ENCODE results near the gene KCND3.

KCND3 gene

DNA sequence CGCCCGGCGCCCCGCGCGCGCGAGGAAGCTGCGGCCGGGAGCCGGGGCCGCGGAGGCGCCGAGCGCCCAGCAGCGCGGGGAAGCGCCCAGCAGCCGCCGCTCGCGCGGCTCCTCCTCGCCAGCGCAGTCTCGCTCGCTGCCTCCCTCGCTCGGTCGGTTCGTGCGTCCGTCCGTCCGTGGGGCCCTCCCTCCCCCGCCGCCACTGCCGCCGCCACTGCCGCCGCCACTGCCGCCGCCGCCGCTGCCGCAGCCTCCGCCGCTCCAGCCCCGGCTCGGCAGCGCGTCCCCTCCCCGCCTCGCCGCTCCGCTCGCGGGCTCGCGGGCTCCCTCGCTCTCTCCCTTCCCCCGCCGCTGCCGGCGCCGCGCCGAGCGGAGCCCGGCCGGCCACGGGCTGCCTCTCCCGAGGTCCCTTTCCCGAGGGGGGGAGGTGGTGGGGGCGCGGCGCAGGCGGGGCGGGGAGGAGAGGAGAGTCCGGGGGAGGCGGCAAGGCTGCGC is at the start of gene KCND3:
Gene KCND3, minus strand, starts transcription at position 138 of the 495 bp plus-strand sequence.
- no peak for DNase-seq

DNA sequence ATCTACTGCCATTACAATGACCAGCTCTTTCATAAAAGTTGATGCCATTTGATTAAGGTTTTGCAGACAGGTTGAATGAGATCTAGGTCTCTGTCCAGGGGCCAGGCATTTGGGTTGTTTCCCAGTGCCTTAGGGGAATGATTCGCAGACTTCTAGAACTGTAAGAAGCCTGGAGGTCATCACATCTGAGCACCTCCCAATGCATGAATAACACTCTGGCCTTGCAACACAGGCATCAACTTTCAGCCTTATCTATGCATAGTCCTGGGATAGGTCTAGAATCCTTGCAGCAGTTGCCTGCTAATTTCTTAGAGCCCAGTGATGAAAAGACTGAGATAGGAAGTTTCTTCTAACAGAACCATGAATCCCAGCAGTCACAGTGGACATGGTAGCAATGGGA is 44.8 kb upstream of the KCND3 start:
- no peak for DNase-seq

DNA sequence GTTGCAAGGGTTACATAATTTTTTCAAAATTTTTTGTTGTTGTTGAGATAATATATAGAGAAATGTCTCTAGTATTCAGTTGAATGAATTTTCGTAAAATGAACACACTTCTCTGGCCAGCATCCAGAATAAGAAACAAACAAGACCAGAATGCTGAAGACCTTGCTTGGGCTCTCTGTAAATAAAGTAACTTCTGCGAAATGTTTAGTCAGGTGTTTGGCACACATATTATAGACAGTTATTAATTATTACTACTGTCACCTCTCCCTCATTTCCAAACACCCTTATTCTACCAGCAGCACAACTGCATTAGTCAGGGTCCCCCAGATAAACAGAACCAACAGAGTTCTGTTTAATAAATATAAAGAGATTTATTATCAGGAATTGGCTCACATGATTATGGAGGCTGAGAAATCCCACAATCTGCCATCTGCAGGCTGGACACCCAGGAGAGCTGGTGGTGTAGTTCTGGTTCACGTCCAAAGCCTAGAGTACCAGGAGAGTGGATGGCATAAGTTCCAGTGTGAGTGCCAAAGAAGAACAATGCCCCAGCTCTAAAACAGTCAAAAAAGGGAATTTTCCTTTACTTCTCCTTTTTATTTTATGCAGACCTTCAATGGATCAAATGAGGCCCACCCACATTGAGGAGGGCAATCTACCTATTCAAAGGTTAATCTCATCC is 44.1 kb upstream of the KCND3 start:
- DNase-seq = no peak

DNA sequence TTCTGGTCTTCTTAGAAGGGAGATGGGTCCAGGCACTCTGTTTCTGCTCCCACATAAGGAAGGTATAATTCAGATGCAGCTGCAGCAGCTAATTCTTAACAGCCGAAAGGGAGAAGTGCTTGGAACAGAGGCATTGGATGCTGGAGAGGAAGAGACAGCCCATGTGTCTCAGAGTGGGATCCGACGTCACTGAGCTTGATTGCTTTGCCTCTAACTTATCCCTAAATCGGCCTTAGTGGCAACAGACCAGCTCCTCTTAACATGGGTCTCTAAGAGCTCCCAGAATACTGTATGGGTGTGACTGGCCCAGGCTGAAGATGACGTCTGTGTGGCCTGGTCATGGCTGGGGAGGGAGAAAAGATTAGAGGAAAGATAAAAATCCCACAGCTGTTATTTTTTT is 40.7 kb upstream of the KCND3 start:
- no peak for DNase-seq

DNA sequence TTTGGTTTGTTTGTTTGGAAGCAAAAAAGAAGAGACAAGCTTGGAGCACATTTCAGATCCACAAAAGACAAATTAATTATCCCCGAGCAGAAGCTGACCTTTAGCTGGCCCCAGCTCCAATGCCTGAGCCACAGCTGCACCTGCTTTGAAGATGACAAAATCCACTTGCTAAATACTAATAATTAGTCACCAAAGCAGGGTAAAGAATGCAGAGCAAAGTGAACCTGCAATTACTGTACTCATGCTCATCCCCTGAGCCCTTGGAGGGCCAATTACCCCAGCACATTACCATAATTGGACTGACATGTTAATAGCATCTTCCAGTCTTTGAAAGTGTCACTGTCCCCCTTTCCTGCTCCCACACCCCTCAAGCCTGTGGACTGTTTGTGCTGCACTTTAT is 38.2 kb upstream of the KCND3 start:
- no peak for DNase-seq

DNA sequence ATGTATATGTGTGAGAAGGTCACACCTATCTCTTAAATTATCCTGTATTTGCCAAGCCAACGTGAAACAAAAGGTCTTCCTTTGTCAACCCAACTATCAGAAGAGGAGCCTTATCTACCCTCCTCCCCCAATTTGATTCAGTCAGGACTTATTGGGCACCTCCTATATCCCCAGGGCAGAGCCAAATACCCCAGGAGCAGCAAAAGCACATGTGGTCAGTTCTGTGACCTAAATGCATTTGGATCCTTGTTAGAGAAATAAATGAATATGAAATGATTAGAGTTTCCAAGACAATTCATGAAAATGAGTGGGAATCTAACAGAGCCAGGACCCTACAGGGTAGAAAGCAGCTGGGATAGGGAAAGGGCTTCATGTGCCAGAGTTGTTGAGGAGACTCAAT is 37.0 kb upstream of the KCND3 start:
- no peak for DNase-seq

DNA sequence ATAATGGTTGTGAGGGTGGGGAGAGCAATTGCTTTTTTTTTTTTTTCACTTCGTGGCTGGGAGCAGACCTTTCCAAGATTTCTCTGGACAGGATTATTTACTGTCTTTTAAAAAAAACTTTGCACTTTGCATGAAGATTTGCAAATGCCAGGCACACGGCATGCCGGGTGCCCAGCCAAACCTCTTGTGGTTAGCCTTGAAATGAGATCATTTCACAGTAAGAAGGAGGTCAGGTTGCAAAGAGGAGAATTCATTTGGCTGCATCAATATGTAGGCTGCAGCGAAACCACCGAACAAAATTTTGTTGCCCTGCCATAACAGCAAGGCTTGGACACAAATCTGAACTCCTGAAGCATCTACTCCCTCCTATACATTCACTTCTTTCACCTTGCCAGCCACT is 36.5 kb upstream of the KCND3 start:
- no peak for DNase-seq

DNA sequence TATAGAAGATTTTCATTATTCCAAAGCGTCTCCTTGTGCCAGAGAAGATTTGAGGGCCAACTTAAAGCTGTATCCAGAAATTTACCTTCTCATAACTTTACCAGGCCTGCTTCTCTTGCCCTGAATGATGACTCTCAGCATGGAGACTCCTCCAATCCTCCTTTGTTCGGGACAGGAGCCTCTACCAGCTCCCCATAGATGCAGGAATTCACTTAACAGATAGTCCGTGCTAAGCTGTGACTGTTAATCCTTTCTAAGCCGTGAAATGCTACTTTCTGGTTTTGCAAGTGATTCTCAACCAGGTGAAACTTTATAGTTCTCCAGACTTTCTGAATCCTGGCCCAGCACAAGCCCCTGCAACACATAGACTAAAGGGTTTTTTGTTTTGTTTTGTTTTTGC is 31.8 kb upstream of the KCND3 start:
- DNase-seq = no peak

DNA sequence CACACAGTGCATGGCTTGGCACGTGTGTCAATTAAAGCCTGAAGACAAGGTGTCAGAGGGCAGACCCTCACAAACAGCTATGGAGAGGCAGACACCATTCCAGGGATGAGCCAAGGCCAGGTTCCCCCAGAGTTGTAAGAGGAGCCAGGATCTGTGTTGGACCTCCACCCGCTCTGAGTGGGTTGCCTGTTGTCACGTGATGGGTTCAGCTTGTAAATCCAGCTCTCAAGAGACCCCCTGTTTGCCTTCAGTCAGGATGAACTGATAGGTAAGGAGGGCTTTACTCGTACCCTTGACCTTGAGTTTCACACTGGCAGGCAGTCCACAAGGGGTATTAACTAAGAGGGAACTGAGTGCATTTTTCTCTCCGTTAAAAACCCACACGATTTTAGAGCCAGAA is 27.7 kb upstream of the KCND3 start:
- DNase-seq = no peak

DNA sequence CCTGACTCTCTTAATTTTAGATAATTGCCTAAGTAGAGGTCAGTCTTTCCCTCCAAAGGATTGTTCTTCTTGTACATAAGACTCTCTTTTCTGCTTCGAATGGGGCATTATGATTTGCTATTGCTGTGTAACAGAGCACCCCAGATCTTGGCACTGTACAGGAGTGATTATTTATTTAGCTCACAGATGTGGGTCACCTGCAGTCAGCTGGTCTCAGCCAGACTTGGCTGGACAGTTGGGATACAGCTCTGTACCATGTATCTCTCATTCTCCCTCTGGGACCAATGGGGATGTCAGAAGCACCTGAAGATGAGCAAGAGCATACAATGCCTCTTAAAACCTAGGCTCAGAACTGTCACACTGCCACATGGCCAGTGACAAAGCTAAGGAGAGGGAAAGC is 23.4 kb upstream of the KCND3 start:
- DNase-seq = no peak

DNA sequence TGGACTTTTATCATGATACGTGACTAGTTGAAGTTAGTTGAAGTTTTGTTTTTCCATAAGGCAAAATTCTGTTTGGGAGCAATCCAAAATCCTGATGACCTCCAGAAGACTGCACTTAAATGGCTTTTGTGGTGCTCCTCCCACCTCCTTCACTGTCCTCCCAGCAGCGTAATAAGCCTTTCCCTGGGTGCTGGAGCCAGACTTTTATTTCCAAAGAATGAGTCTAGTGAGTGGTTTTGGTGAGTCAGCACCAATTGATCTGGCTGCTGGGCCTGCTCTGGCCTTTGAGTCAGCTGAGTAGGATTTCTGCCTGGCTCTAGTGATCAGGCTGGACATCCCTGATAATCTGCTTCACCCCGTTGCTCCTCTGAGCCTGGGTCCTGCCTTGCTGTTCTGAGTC is 21.7 kb upstream of the KCND3 start:
- no peak for DNase-seq

DNA sequence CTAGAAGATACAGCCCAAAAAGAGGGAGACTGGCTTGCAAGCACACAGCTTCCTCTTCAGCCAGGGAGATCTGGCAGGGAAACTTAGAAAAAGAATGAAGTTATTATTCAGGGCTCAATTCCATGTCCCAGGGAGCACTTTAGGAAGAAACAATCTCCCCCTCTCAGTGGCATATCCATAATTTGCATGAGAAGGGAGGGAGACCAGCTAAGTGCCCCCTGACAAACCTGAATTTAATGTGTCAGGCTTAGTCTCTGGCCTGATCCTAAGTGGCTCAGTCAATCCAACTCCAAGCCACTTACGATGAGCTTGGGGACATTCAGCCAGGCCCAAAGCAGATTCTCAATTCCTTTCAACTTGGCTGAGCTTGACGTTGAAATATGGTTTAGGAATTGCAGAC is 17.7 kb upstream of the KCND3 start:
- no peak for DNase-seq

DNA sequence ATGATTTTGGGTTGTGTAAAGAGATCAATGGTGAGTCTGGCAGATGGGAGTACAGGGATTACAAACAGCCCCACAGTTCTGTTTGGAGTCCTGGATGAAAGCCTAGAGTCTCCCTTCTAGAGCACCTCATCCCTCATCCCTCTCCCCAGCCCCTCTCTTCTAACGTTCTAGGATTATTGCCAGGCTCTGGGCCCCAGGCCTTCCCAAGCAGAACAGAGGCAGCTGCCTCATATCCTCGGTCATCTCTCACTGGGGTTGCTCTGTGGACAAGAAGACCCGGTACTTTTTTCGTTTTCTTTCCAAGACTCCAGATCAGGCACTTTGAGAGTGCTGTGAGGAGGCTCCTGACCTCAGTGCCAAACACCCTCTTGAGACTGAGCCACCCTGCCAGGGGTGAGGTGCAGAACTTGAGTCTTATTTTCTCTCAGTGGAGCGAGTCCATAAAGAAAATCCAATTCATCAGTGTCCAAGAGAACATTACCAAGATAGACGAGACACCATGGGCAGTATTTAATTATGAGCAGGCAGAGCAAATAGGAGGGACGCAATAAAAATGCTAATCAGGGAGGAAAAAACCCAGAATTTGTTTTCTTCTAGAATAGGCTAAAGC is 17.1 kb upstream of the KCND3 start:
- no peak for DNase-seq

DNA sequence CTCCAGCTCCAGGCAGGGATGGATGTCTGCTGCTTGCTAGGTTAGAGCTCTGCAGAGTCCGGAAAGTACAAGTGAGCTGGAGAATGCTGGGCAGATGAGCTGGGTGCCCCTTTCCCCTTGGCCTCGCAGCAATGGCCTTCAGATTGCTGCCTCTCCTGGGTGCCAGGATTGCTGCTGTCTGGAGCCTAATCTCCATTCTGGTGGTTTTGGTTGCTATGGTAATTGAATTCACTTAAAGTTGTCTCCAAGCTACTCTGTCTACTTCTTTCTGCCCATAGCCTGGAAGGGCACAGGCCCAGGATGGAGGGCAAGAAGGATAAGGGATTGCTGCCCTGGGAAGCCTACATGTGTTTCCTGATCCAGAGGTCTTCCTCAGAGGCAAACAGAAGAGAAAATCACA is 14.6 kb upstream of the KCND3 start:
- no peak for DNase-seq

DNA sequence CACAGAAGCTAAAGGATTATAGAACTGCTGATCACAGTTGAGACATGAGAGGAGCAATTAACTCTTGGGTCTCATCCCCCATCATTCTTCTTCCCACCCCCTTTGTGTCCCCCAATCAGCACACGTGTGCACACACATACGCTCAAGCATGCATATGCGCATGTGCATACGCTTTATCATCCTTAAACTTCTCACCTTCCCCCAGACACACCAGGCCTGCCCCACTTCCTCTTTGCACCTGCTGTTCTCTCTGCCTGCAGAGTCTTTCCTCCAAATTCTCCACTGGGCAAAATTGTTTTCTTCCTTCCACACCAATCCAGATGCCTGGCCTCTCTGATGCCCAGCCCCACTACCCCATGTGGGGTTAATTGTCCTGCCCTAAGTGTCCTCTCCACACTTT is 13.0 kb upstream of the KCND3 start:
- DNase-seq = no peak

DNA sequence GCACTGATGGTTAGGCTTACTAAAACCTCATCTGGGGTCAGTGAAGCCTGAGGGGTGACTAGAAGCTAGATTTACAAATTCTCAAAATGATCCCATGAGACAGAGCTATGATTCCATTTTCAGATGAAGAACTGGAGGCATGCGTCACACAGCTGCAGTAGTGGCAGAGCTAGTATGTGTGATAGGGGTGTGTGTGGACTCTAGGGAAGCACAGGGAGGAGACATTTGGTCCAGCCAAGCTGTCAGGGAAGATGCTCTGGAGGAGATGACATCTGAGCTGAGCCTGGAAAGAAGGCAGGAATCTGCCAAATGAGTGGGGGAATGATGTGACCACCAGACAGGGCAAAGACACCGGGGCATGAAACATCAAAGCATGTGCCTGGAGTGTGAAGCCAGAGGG is 12.0 kb upstream of the KCND3 start:
- DNase-seq = no peak

DNA sequence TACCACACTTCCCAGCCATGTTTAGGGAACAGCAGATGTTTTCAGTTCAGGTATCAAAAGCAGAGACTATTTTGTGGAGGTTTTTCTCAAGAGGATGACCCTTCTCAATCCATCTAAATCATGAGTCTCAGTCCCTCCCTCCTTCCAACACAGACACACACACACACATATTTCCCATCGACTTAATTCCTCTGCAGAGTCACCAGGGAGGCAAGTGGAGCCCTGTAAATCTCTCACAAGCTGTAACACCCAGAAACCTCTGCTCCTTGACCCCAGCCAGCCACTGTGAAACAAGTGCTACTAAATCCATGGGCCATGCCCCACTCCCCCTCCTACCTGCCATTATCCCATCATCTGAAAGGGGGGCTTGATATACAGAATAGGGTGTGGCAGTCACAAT is 10.6 kb upstream of the KCND3 start:
- no peak for DNase-seq

DNA sequence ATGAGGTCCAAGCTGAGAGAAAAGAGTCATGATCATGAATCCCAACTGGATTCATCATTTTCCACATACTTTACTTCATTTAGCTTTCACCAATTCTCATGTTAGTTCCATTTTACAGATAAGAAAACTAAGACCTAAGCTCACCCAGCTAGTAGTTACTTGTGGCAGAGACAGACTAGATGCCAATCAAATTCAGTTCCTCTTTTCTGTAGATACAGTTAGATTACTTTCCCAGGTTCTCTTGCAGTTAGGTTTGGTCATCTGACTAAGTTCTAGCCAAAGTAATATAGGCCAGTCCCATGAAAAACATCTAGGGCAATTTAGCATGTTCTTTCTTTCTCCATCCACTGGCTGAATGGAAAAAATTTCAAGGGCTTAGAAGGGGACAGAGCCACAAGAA is 8.9 kb upstream of the KCND3 start:
- no peak for DNase-seq

DNA sequence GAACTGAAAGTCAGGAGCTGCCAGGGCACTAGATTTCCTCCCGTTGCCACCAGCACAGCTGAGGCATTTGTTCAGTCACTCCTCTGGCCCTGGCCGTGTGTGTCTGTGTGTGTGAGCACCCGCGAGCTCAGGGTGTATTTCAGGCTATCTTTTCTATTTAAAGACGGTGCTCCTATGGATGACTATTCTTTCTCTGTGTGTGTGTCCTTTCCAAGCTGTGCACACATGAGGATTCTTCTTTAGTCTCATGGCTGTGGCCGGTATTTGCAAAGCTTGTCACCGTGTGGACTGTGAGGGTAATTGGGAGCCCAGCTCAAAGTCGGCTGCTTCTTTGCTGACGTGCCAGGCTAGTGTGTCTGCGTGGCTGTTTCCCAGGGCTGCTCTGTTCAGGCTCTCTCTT is 3.0 kb upstream of the KCND3 start:
- no peak for DNase-seq

DNA sequence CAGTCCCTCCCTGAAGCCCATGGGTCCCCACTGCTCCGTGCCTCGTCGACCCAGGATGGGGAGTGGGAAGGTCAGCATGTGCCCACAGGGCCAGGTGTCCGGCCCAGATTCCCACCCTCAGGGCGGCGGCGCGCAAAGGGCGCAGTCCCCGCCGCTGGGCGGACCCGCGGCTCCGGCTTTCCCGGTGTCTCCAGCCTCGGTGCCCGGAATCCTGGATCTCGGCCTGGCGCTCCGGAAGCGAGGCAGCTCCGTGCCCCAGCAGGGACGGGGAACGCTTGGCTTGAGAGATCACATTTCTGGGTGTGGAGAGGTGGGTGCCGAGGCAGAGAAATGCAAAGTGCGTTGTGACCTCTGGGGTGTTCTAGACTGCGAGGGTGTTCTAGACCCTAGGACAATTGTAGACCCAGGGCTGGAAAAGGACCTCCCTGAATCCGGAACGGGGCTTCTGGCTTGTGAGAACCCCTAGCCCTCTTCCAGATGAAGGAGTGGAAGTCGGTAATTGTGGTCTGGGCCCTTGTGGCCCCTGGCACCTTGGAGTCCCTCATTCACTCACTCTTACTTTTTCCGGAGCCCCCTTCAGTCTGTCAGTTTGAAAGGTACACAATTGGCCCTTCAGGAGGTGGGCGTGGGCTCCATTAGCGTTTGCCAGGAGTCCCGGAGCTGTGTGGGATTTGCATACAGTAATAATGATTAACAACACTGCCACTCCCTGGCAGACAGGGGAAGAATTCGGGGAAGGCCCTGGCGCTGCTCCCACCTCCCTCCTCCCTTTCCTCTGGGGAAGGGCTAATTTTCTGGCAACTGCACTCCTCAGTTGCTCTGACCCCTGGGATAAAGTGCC is 1.6 kb upstream of the KCND3 start:
- DNase-seq = no peak

DNA sequence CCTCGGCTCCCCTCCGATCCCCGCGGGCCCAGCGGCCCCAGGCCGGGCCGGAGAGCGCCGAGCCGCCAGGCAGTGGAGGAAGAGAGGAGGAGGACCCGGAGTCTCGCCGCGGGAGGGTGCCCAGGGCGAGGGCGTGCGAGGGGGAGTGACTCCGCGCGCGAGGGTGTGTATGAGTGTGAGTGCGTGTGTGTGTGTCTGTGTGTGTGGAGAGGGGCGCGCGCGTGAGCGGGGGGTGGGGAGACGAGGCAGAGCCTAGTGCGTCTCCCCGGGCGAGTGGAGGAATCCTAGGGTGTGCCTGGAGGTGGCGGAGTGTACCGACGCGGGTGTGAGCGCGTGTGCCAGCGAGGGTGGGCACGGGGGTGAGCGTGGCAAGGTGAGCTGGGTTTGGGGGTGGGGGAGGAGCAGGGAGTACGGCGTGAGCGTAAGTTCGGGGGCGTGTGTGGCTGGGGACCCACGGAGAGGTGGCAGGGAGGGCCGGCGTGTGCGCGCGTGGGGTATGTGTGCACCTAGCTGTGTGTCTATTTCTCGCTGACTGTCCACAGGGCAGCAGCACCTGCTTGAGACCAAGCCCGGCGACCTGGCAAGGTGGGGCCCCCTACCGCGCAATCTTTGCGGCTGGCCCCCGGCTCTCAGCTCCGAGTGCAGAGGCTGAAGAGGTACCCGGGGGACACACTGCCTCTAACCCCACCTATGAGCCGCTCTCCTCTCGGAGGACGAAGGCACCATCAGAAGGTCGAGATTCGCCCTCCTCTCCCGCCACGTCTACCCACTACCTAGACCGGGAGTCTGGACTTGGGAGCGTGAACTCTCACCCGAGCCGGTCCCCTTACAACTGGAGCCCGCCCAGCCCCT is 784 bp upstream of the KCND3 start:
- no peak for DNase-seq

DNA sequence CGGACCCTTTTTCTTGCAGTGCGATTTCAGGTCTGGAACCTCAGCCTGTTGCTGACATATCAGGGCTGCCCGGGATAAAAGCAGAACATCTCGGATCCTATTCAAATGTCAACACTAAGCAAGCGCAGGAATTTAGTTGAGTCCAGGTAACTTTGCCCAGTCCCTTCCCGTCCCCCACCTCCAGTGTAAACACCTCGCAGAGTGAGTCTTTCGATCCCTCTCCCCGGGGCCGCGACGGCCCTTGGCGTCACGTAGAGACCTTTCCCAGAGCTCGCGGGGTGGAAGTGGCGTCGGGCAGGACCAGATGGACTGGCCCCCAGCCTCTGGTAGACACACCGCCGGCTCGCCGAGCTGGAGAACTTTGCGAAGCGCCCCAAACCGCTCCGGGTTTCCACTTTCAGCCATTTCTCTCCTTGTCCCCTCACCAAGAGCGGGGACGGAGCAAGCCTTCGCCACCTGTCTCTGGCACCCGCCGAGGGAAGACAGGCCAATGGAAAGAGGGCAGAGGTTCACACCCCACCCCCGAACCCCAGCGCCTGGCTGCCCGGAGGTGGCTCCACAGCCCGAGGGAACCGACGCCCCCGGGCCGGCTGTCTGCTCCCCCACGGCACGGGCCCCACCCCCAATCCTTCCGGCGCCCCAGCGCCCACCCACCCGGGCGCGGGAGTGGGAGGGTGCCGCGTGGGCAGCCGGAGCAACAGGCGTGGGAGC is 570 bp downstream of the KCND3 start:
- DNase-seq = no peak

DNA sequence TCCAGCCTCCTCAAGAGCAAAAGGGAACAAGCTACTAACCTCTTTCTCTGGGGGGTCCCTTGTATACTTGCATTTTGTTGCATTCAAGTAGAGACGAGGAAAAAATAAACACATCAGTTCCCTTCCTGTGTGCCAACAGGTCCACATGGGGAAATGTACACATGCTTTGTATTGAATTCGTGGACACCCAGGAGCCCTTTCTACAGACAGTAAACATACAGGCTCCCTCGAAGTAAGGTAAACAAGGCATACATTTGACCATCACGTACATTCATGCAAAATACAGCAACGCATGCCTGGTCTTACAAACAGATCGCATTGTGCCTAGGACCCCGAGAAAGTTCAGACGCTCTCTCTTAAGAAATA is 1.1 kb downstream of the KCND3 start:
- DNase-seq = no peak
